HepG2 (cell line): ENCODE measurements around the gene LCK. TPM values are rescaled to one million over a fixed set of nuclear protein-coding genes. Genes with fewer than 3 reads are reported as not detected.

Experiments used
- ATAC-seq: fragments of 200-7000 bp; cut with Tn5 transposase; 3 replicates; pipeline ENCODE4 v1.9.1; 2020; ENCODE audit warnings: mild to moderate bottlenecking, moderate library complexity
- BruUV-seq: library from RNA; stranded (reverse); fragments of 400-500 nt; replicated peaks from 2 replicates; lab custom pipeline; 2021; lab: Mats Ljungman, UMichigan
- CTCF ChIA-PET: fragments of 300-600 bp; formaldehyde crosslinking; extraction: SDS; loops from one replicate; lab custom pipeline; 2021; ENCODE audit warnings: low total read pairs, inconsistent platforms, low intra/inter-chr PET ratio; lab: Yijun Ruan, JAX
- POLR2A ChIA-PET: fragments of 350-600 bp; sonication (Branson Sonifier 250); formaldehyde crosslinking; loops from one replicate; lab custom pipeline; 2020; ENCODE audit warnings: antibody characterized with exemption, inconsistent platforms; lab: Yijun Ruan, JAX
- DNase-seq: peaks from one replicate; pipeline ENCODE4 v3.0.0-alpha.2; 2015; ENCODE audit warnings: low spot score
- FAIRE-seq: peaks from 3 replicates; lab custom pipeline; 2011; peaks lifted over from hg19 to GRCh38; lab: Jason Lieb, UNC
- H2AFZ ChIP-seq: one replicate; pipeline ENCODE4 v1.6.1; 2011; ENCODE audit warnings: low read length, inconsistent platforms
- H3K27ac ChIP-seq: fragments of 300-600 bp; 3 replicates; pipeline ENCODE4 v1.8.0; 2011; ENCODE audit warnings: mixed run types, mild to moderate bottlenecking, mixed read lengths, low read length, inconsistent platforms; ENCODE audit not compliant: insufficient read depth; ENCODE audit errors: extremely low read length
- H3K27me3 ChIP-seq, 2 experiments: fragments of 200-600 bp in 1 of 2; 2 replicates in 1 of 2; 3 replicates in 1 of 2; pipeline versions ENCODE4 v1.6.0 to v1.8.0; 2011; ENCODE audit warnings: low read length in 2 of 2, mild to moderate bottlenecking in 2 of 2, moderate library complexity in 2 of 2, inconsistent platforms in 1 of 2; ENCODE audit not compliant: insufficient read depth in 2 of 2, control insufficient read depth in 1 of 2
- H3K36me3 ChIP-seq, 2 experiments: fragments of 200-600 bp in 1 of 2; replicated peaks in 1 of 2; 2 replicates in 1 of 2; 3 replicates in 1 of 2; pipeline versions ENCODE4 v1.5.1 to v1.8.0; 2011; ENCODE audit warnings: low read length in 2 of 2, inconsistent platforms in 1 of 2; ENCODE audit not compliant: insufficient read depth in 2 of 2, control insufficient read depth in 1 of 2
- H3K4me1 ChIP-seq: 2 replicates; pipeline ENCODE4 v1.5.1; 2012; ENCODE audit warnings: low read length, inconsistent platforms; ENCODE audit not compliant: insufficient read depth
- H3K4me2 ChIP-seq: 2 replicates; pipeline ENCODE4 v1.6.0; 2011; ENCODE audit warnings: low read depth, low read length, inconsistent platforms
- H3K4me3 ChIP-seq, 3 experiments: fragments of 200-600 bp in 1 of 3; sonication (generic), shearing (Covaris generic) in 1 of 3; replicated peaks in 1 of 3; 2 replicates each; pipeline ENCODE4 v1.5.1; 2011 to 2016; ENCODE audit warnings: low read length in 3 of 3, inconsistent platforms in 2 of 3, low read depth in 2 of 3, mild to moderate bottlenecking in 2 of 3, control low read depth in 1 of 3, mixed read lengths in 1 of 3; ENCODE audit not compliant: insufficient read depth in 1 of 3
- H3K79me2 ChIP-seq: one replicate; pipeline ENCODE4 v1.6.1; 2011; ENCODE audit warnings: low read length, inconsistent platforms; ENCODE audit not compliant: insufficient read depth
- H3K9ac ChIP-seq: 2 replicates; pipeline ENCODE4 v1.6.0; 2011; ENCODE audit warnings: mild to moderate bottlenecking, low read depth, low read length, inconsistent platforms; ENCODE audit not compliant: insufficient read depth
- H3K9me3 ChIP-seq: 2 replicates; pipeline ENCODE4 v1.5.1; 2012; ENCODE audit warnings: mild to moderate bottlenecking, low read length
- H4K20me1 ChIP-seq: 2 replicates; pipeline ENCODE4 v1.6.0; 2011; ENCODE audit warnings: inconsistent platforms, mild to moderate bottlenecking, low read length, moderate library complexity; ENCODE audit not compliant: insufficient read depth
- BCL6 ChIP-seq: IDR thresholded peaks from 2 replicates; pipeline ENCODE4 v1.6.1; 2016; ENCODE audit warnings: missing genetic modification reagents, missing compliant biosample characterization
- CHD4 ChIP-seq: fragments of 200-600 bp; sonication (generic); IDR thresholded peaks from 2 replicates; pipeline ENCODE4 v1.7.0; 2017; ENCODE audit warnings: mild to moderate bottlenecking, low read length, borderline replicate concordance
- ELF4 ChIP-seq: sonication (generic); formaldehyde crosslinking; IDR thresholded peaks from 2 replicates; pipeline ENCODE4 v1.5.0; 2020; ENCODE audit warnings: missing genetic modification reagents, mild to moderate bottlenecking, moderate library complexity, borderline replicate concordance
- FOXK2 ChIP-seq: fragments of 450-650 bp; IDR thresholded peaks from 2 replicates; pipeline ENCODE4 v1.6.1; 2016
- GABPA ChIP-seq, 2 experiments: IDR thresholded peaks; 2 replicates each; pipeline ENCODE4 v1.6.1; 2011 to 2016; ENCODE audit warnings: low read depth in 2 of 2, low read length in 1 of 2, missing biosample characterization in 1 of 2, missing genetic modification characterization in 1 of 2
- GFI1 ChIP-seq: sonication (generic); formaldehyde crosslinking; IDR thresholded peaks from 2 replicates; pipeline ENCODE4 v1.5.0; 2020; ENCODE audit warnings: missing genetic modification reagents, mild to moderate bottlenecking, borderline replicate concordance
- HIVEP1 ChIP-seq: sonication (generic); formaldehyde crosslinking; IDR thresholded peaks from 2 replicates; pipeline ENCODE4 v1.4.0; 2020; ENCODE audit warnings: mild to moderate bottlenecking, missing genetic modification reagents
- HOXD1 ChIP-seq: sonication (generic); formaldehyde crosslinking; IDR thresholded peaks from 2 replicates; pipeline ENCODE4 v1.5.0; 2020; ENCODE audit warnings: missing genetic modification reagents
- TMF1 ChIP-seq: sonication (generic); formaldehyde crosslinking; IDR thresholded peaks from 2 replicates; pipeline ENCODE4 v1.8.1; 2022; ENCODE audit warnings: low read depth, missing genetic modification reagents
- ZNF143 ChIP-seq: sonication (generic); formaldehyde crosslinking; IDR thresholded peaks from 2 replicates; pipeline ENCODE4 v1.4.0; 2020; ENCODE audit warnings: missing genetic modification reagents
- ZNF616 ChIP-seq: sonication (generic); formaldehyde crosslinking; IDR thresholded peaks from 2 replicates; pipeline ENCODE4 v1.5.0; 2020; ENCODE audit warnings: low read depth, mild to moderate bottlenecking, missing genetic modification reagents
- WGBS: methylation state at CpG from one replicate; pipeline ENCODE4 v1.1.6; 2017; ENCODE audit warnings: low lambda C conversion rate; 5-methylcytosine and 5-hydroxymethylcytosine counted together
- in situ Hi-C: cut with HindIII; loops from 2 replicates; pipeline ENCODE4 v1.10.0; 2017; ENCODE audit warnings: low pct_unique_long_range_greater_than_20kb; ENCODE audit not compliant: extremely low pct_ligation_motif_present
- intact Hi-C: fragments of 100-400 bp; cut with micrococcal nuclease; formaldehyde crosslinking; loops from one replicate; pipeline ENCODE4 v1.10.0; 2022; ENCODE audit not compliant: unreplicated experiment
- polyA plus RNA-seq, 8 experiments: library from polyadenylated mRNA; depleted of rRNA in 3 of 8; stranded (reverse) in 7 of 8; unstranded in 1 of 8; fragments of >200 nt; fragmentation: Illumina TruSeq in 4 of 8; extraction: Trizol in 4 of 8; gene quantifications; 2 replicates each; pipeline versions ENCODE4 v1.2.1 to v1.2.3, GENCODE V29; 2011 to 2016; ENCODE audit warnings: low read depth in 4 of 8, missing spikeins in 1 of 8, mixed read lengths in 1 of 8; ENCODE audit not compliant: insufficient read depth in 1 of 8
- total RNA-seq, 5 experiments: library from RNA; depleted of rRNA; stranded (reverse); fragments of >200 nt; fragmentation: Illumina TruSeq; extraction: Trizol; gene quantifications; 2 replicates each; pipeline ENCODE4 v1.2.3, GENCODE V29; 2016; ENCODE audit warnings: low read depth in 1 of 5
- TF ChIP-seq, protein P1 (sequence below): sonication (generic); formaldehyde crosslinking; IDR thresholded peaks from 2 replicates; pipeline ENCODE4 v1.8.1; 2022; ENCODE audit warnings: mild to moderate bottlenecking, missing genetic modification reagents
- TF ChIP-seq, protein P2 (sequence below): IDR thresholded peaks from 2 replicates; pipeline ENCODE4 v1.6.1; 2016; ENCODE audit warnings: low read depth, missing genetic modification reagents, missing compliant biosample characterization
- TF ChIP-seq, protein P3 (sequence below): sonication (generic); formaldehyde crosslinking; IDR thresholded peaks from 2 replicates; pipeline ENCODE4 v1.8.0; 2022; ENCODE audit warnings: missing genetic modification reagents, mild to moderate bottlenecking, borderline replicate concordance

LCK gene
- total and polyA plus RNA-seq, 2 of the 13 experiments (the other 11 are each of a cell fraction or from before 2014, with no cell fraction given), result 0.93 to 1.8 TPM

DNA sequence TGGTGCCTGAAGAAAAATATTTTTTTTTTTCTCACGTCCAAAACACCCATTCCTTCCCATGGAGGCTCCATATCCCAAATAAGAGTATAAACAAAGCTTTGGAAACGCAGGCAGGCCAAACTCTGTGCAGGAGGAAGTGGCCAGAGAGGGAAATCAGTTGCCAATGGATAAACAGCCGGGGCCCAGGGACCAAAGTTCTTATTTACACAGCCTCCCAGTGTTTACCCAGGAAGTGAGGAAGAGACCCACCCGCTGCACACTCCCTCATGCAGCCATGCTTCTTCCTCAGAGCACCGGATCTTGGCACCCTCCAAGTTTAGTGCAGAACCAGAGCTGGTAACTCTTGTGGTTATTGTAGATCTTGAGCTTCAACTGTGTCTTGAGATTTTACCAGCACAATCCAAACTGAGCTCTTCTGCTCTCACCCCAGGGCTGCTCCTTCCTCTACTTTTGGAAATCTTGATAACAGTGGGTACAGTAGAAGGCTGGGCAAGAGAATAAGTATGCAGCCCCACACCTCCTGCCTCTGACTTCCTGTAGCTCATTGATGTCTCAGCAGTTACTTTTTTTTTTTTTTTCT lies 70.7 kb downstream of the LCK start:
- 4% methylated on average over 5 of the region's 5 CpGs for WGBS
- H3K4me1 ChIP-seq, result peaks cover 49% of the 10 kb centered on the region
- peak overlapping the region; percentile 54 for H3K4me2 ChIP-seq
- H4K20me1 ChIP-seq, result no peaks in the 10 kb centered on the region
- peaks cover 9% of the 10 kb centered on the region for H3K79me2 ChIP-seq
- intact Hi-C loops, result no loop called here
- peak overlapping the region; percentile 77 for H3K27ac ChIP-seq
- H3K36me3 ChIP-seq, result peaks cover 12 to 48% of the 10 kb centered on the region in 2 experiments
- no peaks in the 10 kb centered on the region for H3K9me3 ChIP-seq
- peak overlapping the region; percentile 43; the same call in 1 of the 2 replicates for H3K9ac ChIP-seq
- FAIRE-seq, result peak; percentile 91
- peak; percentile 86 for DNase-seq
- BruUV-seq, result no TSS peak
- in situ Hi-C loops, result no loop called here
- ChIA-PET POLR2A (interaction anchor here (0.6 to 5.2 kb wide), 25 partner anchors 9 to 142 kb away, joined by 3 to 94 read pairs (median 6); partner anchors contain the start of genes BSDC1, HDAC1, IQCC and LCK), CTCF (no interaction called here)
- no peaks in the 10 kb centered on the region for H3K27me3 ChIP-seq
- ATAC-seq, result peak; percentile 92
- H2AFZ ChIP-seq, result no peak overlapping the region
- H3K4me3 ChIP-seq, result peak overlapping the region in 1 of 3 experiments; percentile 20; a peak in 1 of 6 replicates
- TF ChIP-seq TMF1 (CRISPR knock-in tag) (no peak), ELF4 (CRISPR knock-in tag) (peak; percentile 58; the same call in 1 of the 2 replicates), GFI1 (CRISPR knock-in tag) (peak; percentile 76), HIVEP1 (no peak), FOXK2 (no peak), HOXD1 (CRISPR knock-in tag) (no peak), ZNF616 (no peak), CHD4 (no peak), ZNF143 (CRISPR knock-in tag) (no peak), BCL6 (peak; percentile 21; the same call in 1 of the 2 replicates), GABPA (IDR thresholded peaks at IDR 0.05; ENCODE audit: low read depth, low read length) (no peak; the same call in 1 of the 2 replicates), GABPA (CRISPR knock-in tag; IDR thresholded peaks at IDR 0.05; ENCODE audit: low read depth) (peak; percentile 80)
- TF ChIP-seq, protein P1, sequence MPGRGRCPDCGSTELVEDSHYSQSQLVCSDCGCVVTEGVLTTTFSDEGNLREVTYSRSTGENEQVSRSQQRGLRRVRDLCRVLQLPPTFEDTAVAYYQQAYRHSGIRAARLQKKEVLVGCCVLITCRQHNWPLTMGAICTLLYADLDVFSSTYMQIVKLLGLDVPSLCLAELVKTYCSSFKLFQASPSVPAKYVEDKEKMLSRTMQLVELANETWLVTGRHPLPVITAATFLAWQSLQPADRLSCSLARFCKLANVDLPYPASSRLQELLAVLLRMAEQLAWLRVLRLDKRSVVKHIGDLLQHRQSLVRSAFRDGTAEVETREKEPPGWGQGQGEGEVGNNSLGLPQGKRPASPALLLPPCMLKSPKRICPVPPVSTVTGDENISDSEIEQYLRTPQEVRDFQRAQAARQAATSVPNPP, result no peak
- TF ChIP-seq, protein P2, sequence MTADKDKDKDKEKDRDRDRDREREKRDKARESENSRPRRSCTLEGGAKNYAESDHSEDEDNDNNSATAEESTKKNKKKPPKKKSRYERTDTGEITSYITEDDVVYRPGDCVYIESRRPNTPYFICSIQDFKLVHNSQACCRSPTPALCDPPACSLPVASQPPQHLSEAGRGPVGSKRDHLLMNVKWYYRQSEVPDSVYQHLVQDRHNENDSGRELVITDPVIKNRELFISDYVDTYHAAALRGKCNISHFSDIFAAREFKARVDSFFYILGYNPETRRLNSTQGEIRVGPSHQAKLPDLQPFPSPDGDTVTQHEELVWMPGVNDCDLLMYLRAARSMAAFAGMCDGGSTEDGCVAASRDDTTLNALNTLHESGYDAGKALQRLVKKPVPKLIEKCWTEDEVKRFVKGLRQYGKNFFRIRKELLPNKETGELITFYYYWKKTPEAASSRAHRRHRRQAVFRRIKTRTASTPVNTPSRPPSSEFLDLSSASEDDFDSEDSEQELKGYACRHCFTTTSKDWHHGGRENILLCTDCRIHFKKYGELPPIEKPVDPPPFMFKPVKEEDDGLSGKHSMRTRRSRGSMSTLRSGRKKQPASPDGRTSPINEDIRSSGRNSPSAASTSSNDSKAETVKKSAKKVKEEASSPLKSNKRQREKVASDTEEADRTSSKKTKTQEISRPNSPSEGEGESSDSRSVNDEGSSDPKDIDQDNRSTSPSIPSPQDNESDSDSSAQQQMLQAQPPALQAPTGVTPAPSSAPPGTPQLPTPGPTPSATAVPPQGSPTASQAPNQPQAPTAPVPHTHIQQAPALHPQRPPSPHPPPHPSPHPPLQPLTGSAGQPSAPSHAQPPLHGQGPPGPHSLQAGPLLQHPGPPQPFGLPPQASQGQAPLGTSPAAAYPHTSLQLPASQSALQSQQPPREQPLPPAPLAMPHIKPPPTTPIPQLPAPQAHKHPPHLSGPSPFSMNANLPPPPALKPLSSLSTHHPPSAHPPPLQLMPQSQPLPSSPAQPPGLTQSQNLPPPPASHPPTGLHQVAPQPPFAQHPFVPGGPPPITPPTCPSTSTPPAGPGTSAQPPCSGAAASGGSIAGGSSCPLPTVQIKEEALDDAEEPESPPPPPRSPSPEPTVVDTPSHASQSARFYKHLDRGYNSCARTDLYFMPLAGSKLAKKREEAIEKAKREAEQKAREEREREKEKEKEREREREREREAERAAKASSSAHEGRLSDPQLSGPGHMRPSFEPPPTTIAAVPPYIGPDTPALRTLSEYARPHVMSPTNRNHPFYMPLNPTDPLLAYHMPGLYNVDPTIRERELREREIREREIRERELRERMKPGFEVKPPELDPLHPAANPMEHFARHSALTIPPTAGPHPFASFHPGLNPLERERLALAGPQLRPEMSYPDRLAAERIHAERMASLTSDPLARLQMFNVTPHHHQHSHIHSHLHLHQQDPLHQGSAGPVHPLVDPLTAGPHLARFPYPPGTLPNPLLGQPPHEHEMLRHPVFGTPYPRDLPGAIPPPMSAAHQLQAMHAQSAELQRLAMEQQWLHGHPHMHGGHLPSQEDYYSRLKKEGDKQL, result peak; percentile 68; the same call in 1 of the 2 replicates
- TF ChIP-seq, protein P3, sequence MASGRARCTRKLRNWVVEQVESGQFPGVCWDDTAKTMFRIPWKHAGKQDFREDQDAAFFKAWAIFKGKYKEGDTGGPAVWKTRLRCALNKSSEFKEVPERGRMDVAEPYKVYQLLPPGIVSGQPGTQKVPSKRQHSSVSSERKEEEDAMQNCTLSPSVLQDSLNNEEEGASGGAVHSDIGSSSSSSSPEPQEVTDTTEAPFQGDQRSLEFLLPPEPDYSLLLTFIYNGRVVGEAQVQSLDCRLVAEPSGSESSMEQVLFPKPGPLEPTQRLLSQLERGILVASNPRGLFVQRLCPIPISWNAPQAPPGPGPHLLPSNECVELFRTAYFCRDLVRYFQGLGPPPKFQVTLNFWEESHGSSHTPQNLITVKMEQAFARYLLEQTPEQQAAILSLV (CRISPR knock-in tag), result no peak
